ENCODE results near the gene PDCD6IP.
"Not testable (repeated sequence)": the region's sequence is repeated elsewhere in the genome, so short reads cannot be mapped to it uniquely, and the experiment has no call there.

GRCh38 chr3:33857701-33858100 lies 59.3 kb downstream of the PDCD6IP start:
- TF ChIP-seq, protein P1, sequence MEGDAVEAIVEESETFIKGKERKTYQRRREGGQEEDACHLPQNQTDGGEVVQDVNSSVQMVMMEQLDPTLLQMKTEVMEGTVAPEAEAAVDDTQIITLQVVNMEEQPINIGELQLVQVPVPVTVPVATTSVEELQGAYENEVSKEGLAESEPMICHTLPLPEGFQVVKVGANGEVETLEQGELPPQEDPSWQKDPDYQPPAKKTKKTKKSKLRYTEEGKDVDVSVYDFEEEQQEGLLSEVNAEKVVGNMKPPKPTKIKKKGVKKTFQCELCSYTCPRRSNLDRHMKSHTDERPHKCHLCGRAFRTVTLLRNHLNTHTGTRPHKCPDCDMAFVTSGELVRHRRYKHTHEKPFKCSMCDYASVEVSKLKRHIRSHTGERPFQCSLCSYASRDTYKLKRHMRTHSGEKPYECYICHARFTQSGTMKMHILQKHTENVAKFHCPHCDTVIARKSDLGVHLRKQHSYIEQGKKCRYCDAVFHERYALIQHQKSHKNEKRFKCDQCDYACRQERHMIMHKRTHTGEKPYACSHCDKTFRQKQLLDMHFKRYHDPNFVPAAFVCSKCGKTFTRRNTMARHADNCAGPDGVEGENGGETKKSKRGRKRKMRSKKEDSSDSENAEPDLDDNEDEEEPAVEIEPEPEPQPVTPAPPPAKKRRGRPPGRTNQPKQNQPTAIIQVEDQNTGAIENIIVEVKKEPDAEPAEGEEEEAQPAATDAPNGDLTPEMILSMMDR (IDR thresholded peaks at IDR 0.05 in 8 of 11, conservative IDR thresholded peaks at IDR 0.05 in 3 of 11), result not testable (repeated sequence)
- TF ChIP-seq POLR2A (IDR thresholded peaks at IDR 0.05), result not testable (repeated sequence)
